Activated CD4-positive, alpha-beta T cell treated with anti-CD3 and anti-CD28 coated beads, Interleukin-2, amount 50 U/mL, for 1 hour (primary cell): ENCODE measurements around the gene SETBP1.
A peak's percentile ranks its signal among the peaks of the same experiment; 100 is the strongest.

Source experiments
- DNase-seq: peaks from one replicate; pipeline ENCODE4 v3.0.0-alpha.2; 2020

SETBP1 gene

DNA sequence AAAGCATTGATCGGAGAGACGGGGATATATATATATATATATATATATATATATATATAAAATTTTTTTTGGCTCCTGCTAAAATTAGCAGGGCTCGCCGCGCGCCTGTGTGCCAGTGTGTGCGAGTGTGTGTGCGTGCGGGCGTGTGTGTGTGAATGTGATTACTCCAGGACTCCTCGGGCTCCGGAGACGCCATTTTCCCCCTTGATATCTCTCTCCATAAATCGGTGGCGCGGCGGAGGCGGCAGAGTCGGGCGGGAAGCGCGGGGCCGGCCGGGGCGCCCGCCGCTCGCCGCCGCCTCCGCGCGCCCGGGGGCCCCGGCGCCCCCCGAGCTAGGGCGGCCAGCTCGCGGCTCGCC, 795 bp upstream of the SETBP1 start:
- peak; percentile 1 for DNase-seq

DNA sequence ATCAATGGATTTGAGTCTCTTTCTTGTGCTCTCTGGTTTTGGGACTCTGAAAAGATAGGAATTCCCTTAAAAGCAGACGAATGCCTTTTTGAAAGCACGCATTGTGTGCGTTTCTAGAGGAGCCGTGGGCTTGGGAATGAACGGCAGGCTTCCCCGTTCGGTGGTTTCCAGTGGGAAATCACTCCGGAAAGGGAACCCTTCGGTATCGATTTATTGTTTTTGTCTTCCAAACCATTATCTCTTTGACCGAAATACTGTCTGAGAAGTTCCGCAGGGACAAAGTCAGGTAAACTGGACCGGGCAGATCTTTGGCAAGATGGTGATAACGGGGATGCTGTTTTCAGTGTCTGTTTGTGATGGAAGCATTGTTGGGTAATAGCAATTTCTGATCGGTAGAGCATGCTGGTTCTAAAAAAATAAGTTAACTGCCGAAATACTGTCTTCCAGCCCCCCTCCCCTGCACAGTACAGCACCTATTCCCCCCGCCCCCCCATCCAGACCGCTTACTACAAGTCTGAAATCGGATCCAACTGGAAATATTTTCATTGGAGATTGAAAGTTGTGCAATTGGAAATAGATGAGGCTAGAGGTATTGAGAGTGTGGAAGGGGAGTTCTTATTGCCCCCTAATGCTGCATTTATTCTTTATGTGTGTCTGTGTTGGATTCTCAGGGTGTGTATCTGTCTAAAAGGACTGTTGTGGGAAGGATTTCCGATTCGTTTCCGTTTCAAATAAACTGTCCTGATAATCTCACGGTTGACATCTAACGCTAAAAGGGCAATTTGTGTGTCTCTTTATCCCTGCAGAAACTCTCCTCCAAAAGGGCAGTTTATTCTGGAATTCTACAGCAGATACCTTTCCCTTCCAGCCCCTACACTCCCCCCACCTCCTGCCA, 635 bp downstream of the SETBP1 start:
- no peak for DNase-seq

DNA sequence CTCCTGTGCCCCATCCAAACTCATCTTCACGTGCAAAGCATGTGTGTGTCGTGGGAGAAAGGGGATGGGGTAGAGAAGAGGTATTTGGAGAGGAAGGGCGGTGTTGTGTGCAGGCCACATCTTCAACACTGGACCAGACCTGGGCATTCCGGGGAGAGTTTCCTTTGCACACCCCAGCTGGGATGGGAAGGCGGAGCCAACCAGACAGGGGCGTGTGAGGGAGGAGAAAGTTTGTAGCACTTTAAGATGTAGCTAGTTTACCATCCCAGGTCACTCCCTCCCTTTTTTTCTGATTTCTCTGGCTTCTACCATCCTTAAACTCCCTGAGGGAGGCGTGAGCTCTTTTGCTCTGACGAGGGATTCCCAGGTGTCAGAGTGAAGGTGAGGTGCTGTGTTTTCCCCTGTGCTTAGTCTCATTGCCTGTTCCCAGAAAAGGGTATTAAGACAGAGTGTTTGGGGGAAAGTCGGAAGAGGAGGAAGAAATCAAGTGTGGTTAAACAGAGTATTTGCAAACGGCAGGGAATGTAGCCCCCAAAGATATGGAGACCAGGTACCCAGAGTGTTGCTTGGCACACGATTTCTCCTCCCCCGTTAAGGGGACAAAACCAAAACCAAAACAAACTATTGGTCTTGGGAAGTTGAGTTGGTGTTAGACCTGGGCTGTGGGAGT, 1.6 kb downstream of the SETBP1 start:
- DNase-seq: no peak

DNA sequence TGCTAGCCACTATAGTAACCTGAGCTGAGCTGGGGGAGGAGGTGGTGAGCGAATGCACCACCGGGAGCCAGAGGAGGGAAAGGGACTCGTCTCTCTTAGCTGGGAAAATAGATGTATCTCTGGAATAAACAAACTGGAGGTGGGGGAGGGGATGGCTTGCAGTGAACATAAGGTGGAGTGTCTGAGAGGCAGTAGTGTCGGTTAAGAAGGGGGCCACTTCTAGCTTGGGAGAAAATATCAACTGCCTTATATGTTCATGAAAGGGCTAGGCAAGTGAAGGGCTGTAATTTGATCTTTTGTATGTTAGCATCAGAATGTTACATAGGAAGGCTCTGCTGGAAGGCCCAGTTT, 2.2 kb downstream of the SETBP1 start:
- no peak for DNase-seq

DNA sequence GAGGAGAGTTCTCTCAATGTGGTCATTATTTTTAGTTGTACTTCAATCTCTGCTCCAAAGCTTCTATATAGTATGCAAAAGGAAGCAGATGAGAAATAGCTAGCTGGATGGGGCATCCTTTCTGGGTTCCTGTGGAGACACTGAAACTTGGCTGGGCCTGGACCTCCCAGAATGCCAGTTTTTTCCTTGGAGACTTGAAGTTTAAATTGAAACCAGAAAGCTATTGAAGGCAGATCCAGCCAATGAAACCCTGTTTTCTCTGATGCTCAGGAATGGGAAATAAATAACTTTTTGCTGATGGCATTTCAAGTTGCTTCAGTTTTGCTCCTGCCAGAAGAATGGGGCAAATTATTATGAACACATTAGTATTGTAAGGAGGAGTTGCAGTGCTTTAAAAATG, 2.9 kb downstream of the SETBP1 start:
- no peak for DNase-seq

DNA sequence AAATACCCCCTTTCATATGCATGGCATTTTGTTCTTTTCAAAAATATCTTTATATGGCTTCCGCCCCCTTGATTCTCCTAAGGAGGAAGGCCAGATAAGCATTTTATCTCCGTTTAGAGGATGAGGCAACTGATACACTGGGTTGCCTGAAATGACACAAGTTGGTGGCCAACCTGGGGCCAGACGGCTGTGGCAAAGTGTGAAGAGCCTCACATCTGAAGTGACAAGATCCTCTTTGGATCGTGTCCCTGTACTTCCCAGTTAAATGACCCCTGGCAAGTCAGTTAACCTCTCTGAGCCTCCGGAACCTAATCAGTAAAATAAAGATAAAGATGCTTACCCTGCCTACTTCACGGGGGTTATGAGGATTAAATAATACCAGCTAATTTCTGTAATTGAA, 4.6 kb downstream of the SETBP1 start:
- no peak for DNase-seq

DNA sequence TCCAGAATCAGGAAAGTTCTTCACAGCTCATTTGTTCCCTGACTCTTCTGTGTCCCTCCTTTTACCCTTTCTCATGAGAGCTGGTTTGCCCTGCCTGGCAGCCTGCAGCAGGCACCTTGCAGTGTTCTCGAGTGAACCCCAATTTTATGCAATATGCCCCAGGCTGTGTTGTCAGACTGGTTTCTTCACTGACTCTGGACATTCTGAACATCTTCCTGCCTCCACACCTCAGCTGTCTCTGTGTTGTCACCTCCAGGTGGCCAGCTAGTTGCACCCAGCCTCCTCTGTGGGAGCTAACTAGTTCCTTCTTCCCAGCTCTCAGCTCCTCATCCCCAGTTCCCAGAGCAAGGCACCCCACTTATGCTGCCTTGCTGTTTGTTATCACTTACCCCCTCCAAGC, 5.5 kb downstream of the SETBP1 start:
- no peak for DNase-seq

DNA sequence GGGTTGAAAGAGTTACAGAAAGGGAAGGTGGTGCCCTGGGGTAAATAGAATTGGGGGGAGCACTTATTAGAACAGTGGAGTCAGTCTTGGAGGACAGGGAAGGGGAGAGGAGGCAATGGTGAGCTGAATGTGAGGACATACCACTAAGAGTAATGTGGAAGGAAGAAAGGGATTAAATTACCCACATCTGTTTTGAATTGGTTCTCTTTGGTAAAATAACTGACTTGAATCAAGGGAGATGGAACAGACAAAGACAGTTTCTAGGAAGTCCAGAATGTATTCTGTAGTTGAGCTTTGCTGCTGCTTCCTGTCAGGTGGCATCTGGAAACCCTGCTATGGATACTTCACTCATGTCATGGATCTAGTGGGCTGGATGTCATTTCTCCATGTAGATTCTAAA, 6.7 kb downstream of the SETBP1 start:
- DNase-seq: no peak

DNA sequence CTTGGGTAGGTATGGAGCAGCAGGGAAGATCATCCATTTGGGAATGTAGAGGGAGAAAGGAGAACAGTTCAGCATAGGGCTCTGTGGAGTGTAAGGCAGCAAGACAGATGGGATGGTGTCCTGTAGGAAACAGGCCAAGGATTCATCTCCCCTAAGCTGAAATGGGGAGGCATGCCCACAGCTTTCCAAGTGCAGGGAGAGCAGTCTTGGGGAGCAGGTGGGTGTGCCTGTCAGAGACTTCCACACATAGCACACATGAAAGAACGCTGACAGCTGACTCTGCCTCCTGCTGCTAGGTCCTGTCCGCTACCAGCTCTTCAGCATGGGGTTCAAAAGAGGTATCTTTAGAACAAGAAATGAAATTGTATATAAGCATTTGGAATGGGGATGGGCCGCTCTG, 9.0 kb downstream of the SETBP1 start:
- DNase-seq: no peak

DNA sequence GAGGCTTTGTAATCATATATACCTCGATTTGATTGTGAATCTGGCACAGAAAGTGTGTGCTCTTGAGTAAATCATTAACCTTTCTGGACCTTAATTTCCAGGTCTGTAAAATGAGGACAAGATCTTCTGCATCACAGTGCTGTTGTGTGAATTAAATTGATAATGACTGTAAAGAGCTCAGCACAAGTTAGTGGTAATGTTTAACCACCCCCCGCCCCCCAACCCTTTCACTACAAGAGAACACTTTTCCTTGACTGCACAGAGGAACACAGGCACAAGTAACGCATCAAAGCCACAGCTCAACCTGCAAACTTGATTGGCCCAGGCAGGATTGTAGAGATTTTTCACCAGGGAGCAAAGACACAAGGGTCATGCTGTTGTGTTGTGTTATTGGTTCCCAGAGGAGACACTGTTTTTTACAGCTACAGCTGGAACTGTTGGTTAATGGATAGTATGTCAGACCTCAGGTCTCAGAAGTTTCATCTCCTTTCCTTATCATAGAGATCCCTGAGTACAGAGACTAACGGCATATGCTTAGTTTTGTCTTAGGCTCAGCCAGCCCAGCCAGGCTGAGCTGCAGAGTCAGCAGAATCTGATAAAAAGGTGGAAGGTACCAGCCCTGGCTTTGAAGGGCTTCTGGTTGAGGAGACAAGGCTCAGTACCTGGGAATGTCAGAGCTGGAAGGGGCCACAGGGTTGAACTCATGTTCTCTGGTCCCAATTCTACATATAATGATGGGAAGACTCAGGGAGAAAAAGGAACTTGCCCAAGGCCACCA, 10.6 kb downstream of the SETBP1 start:
- no peak for DNase-seq

DNA sequence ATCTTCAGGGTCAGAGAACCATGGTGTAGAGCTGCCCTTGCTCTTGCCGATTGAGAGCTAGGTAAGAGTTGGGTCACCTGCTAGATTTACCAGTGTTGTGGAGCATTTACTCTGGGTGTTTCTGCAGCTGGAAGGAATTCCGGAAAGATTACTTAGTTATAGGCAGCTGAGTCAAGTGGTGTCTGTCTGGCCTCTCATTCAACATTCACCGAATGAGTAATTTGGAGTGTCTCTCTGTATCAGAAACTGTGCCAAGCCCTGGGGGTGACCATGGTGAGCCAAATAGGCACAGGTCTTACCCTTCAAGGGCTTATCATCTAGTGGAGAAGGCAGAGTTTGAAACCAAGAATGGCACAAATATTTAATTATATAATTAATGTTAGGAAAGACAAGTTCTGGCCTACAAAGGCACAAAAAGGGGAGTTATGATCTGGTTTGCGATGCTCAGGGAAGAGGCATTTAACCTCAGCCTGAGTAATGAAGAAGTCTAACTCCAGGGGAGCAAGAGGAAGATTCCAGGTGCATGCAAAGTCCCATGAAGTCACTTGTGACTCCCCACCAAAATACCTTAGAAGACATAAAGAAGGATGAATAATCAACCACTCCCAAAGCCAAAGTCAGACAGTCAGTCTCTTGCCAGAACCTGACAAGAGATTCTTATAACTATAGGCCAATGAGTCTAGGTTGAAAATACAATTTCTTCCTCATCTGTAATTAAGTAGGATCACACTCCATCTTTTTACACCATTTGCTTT, 12.5 kb downstream of the SETBP1 start:
- no peak for DNase-seq

DNA sequence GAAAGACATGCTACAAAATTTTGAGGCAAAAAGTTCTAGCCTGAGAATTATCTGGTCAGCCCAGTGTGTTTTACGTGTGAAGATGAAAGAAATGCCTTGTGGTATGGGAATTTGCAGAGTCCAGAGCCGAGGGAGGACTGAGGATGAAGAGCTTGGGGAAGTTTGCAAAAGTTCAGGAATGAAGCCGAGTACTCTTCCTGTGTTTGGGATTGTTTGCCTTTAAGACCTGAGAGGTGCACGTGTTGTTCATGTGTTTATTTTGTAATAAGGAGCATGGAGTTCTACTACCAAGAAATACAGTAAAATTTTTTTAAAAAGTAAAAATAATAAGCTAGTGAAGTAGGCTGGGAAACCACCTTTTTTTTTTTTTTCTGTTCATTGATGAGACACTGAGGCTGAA, 14.8 kb downstream of the SETBP1 start:
- DNase-seq: no peak

DNA sequence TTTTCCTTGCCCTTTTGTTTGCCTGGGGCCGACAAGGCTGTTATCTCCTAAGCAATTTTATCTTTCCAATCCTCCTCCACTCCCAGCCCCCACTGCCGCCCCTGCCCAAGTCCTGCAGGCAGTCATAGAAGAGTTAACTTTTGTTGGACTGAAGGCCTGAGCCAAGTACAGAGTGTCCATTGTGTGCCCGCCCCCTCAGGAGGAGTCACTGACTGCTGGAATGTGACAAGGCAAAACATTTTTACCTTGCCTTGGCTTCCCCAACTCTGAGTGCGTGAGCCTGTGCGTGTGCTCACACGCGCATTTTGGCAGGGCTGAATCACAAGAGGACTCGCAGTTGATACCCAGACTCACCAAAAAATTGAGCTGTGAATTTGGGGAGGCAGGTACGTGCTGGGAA, 16.2 kb downstream of the SETBP1 start:
- DNase-seq: no peak

DNA sequence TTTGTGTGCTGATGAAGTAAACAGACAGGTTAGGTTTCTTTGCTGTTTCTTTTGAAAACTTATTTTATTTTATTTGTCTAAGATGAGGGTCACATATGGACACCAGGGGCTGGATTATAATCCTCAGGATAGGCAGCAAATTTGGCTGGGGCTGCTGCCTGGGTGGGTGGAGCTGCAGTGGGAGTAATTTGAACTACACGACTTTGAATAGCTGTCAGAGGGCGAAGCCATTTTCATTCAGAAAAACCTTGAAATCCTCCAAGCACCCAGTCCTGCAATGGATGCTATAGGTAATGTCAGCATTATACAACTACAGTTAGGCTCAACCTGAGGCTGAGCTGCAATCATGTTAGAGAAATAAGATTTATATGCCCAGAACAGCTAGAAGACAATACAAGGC, 16.6 kb downstream of the SETBP1 start:
- no peak for DNase-seq

DNA sequence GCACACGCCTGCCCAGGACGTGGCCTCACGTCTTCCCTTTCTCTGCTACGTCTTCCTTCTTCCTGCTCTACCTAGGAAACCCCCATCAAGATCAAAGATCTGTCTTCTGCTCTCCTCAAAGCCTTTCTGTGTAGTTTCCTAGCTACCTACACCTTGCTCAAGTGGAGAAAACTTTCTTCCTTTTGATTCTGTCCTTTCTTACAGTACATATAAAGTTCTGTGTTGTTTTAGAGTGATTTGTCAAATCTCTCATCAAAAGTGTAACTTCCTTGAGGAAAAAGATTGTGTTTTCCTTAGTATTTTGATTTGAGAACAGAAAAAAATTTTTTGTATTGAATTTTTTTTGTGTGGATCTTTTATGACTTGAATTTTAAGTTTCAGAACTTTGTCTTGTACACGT, 17.8 kb downstream of the SETBP1 start:
- no peak for DNase-seq

DNA sequence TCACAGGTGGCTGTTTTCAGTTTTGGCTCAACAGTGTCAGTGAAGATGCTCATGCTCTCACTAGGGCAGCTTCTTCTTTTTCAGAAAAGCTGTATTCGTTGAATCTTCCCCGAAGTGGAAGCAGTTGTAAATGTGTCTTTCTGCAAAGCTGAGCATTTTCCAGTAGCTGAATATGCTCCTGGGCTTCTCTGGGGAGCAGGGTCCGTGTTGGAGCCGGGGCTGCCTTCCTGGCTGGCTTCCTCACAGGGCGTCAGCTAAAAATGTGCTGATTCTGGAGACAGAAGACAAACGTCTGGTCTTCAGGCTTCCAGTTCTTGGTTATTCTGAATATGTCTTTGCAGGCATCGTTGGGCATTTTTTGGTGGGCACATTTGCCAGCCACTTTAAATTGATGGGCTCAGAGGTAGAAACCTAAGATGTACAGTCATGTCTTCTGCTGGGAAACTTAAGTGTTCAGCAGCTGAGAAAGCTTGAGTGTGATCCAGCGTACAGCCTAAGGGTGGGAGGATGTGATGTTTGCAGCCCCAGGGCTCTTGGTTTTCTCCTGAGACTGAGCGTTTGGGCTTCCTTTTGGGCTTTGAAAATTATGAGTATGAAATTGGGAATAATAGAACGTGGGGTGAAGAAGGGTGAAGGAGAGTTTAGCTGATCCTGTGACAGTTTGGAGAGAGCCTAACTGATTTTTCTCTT, 19.0 kb downstream of the SETBP1 start:
- DNase-seq: no peak

DNA sequence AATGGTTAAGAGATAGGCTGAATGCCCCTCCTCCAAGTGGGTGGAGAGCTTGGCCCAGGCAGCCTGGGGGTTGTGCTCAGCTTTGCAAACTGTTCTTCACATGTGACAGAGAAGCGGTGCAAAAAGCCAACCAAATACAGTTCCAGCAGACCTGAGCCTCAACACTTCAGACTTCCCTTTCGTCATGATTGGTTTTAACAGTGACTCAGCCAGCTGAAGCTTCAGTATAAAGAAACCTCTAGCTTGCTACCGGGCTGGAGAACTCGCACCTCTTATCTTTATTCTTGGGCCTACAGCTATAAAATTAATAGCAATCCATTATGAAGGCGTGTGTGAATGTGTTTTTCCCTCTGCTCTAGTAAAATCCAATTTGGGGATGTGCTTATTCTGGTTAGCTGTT, 20.0 kb downstream of the SETBP1 start:
- DNase-seq: no peak

DNA sequence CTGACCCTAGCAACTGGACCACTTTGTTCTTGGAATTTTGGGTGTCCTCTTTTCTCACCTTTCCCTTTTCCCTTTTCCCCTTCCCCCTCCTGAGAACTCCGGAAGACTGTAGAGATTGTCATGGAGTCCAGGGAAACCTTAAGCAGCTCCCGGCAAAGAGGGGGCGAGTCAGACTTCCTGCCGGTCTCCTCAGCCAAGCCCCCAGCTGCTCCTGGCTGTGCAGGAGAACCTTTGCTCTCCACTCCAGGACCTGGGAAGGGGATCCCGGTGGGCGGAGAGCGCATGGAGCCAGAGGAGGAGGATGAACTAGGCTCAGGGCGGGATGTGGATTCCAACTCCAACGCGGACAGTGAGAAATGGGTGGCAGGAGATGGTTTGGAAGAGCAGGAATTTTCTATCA, 20.5 kb downstream of the SETBP1 start:
- DNase-seq: no peak

DNA sequence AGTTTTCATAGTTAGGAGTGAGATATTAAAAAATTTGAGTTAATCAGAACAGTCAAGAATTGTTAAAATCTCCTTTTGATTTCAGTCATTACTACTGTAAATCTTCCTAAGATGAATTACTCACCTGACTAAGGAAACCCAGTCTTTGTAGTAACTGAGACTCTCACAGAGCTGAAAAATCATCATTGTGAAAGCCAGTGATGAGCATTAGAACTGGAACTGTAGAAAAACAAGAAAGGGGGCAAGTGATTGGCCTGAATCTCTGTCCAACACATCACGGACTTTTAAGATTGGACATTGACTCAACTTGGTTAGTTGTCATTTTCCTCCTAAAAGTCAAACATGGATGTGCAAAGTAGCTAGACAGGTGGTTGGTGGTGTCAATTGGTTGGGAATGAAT, 21.9 kb downstream of the SETBP1 start:
- no peak for DNase-seq

DNA sequence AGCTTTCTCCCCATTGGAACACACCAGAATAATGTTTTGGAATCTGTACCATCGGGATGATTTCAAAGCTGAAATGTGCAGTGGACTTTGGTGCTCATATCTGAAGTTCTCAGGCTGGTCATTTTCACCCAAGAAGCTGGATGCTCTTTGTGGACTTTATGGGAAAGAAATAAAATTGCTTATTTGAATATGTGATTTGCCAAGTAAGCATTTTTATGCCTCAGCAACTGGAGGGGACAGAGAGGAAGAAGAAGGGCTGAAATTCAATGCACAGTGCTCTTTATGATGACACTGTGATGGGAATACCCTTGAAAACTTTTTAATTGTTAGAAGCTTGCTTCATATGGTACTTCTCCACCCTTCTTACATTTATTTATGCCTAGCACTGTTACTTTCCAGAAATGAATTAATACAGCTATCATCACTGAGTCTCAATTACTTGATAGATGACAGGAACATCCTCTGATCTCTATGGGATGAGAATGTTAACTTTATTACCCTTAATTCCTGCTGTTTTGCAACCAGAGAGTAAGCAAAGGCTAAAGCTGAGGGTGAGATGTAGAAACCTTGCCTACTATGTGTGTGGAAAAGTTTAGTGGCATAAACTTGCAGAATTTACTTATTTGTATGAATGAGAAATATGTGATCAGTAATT, 23.6 kb downstream of the SETBP1 start:
- DNase-seq: no peak

DNA sequence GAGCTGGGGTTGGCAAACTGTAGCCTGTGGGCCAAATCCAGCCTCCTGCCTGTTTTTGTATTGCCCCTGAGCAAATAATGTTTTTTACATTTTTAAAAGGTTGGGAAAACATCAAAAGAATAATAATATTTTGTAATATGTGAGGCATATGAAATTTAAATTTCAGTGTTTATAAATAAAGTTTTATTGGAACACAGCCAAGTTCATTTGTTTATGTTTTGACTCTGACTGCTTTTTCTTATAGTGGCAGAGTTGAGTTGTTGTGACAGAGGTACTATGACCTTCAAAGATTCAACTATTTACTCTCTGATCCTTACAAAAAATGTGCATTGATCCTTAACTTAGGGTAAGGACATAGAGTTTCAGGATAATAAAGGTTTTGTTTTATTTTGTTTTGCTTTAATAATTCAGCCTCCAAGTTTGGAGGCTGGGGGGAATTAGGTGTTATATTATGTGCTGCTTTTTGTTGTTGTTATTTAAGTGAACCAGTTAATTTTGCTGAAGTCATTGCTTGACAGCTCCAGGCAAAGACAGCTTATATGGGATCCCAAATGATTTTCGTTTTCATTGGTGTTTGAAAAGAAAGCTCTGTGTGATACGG, 24.5 kb downstream of the SETBP1 start:
- no peak for DNase-seq
